ENCODE data around the gene PRCD. TPM values are rescaled to one million over a fixed set of nuclear protein-coding genes. Genes with fewer than 3 reads are reported as not detected.
A peak's percentile ranks its signal among the peaks of the same experiment; 100 is the strongest.

Gene PRCD
- polyA plus RNA-seq, 1 donor from 2014 or later: 22.5 TPM

GRCh38 chr17:76542984-76543383 lies 3.1 kb downstream of the PRCD start:
- Histone ChIP-seq H3K9ac (ENCODE audit: low read length) (peak overlapping the region; percentile 75), H3K27me3 (ENCODE audit: insufficient read depth, low read depth, low read length) (peaks cover 17% of the 10 kb centered on the region), H4K20me1 (ENCODE audit: insufficient read depth) (no peaks in the 10 kb centered on the region), H3K4me3 (ENCODE audit: low read length) (peak overlapping the region; percentile 52), H3K9me2 (ENCODE audit: insufficient read depth, low read length) (no peaks in the 10 kb centered on the region), H3K36me3 (ENCODE audit: insufficient read depth, low read length) (no peaks in the 10 kb centered on the region), H3F3A (ENCODE audit: insufficient read depth, low read length, poor library complexity, severe bottlenecking) (no peaks in the 10 kb centered on the region), H3K4me2 (ENCODE audit: low read length) (peak overlapping the region; percentile 52), H3K27ac (ENCODE audit: low read length) (peak overlapping the region; percentile 96), H3K79me2 (replicated peaks; ENCODE audit: insufficient read depth, low read length) (no peaks in the 10 kb centered on the region), H2AFZ (ENCODE audit: low read depth, low read length) (no peak overlapping the region), H3K9me3 (ENCODE audit: low read length) (no peaks in the 10 kb centered on the region)
- TF ChIP-seq, protein P1, sequence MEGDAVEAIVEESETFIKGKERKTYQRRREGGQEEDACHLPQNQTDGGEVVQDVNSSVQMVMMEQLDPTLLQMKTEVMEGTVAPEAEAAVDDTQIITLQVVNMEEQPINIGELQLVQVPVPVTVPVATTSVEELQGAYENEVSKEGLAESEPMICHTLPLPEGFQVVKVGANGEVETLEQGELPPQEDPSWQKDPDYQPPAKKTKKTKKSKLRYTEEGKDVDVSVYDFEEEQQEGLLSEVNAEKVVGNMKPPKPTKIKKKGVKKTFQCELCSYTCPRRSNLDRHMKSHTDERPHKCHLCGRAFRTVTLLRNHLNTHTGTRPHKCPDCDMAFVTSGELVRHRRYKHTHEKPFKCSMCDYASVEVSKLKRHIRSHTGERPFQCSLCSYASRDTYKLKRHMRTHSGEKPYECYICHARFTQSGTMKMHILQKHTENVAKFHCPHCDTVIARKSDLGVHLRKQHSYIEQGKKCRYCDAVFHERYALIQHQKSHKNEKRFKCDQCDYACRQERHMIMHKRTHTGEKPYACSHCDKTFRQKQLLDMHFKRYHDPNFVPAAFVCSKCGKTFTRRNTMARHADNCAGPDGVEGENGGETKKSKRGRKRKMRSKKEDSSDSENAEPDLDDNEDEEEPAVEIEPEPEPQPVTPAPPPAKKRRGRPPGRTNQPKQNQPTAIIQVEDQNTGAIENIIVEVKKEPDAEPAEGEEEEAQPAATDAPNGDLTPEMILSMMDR (IDR thresholded peaks at IDR 0.05; ENCODE audit: poor library complexity, severe bottlenecking): no peak
- TF ChIP-seq TAF1 (IDR thresholded peaks at IDR 0.05; ENCODE audit: low read depth): no peak
- TF ChIP-seq EP300 (conservative IDR thresholded peaks at IDR 0.05; ENCODE audit: poor library complexity, severe bottlenecking): no peak
- TF ChIP-seq SMC3 (conservative IDR thresholded peaks at IDR 0.05; ENCODE audit: poor library complexity): no peak
- no peak for TF ChIP-seq RAD21 (conservative IDR thresholded peaks at IDR 0.05)
- no peak for TF ChIP-seq MXI1 (conservative IDR thresholded peaks at IDR 0.05; ENCODE audit: poor library complexity, severe bottlenecking)
- TF ChIP-seq EZH2 (IDR thresholded peaks at IDR 0.05; ENCODE audit: borderline replicate concordance, insufficient read depth, low read length, poor library complexity, severe bottlenecking): no peak
- no peak for TF ChIP-seq REST (IDR thresholded peaks at IDR 0.05; ENCODE audit: borderline replicate concordance)
- no peak for TF ChIP-seq POLR2AphosphoS5 (IDR thresholded peaks at IDR 0.05)

DNA sequence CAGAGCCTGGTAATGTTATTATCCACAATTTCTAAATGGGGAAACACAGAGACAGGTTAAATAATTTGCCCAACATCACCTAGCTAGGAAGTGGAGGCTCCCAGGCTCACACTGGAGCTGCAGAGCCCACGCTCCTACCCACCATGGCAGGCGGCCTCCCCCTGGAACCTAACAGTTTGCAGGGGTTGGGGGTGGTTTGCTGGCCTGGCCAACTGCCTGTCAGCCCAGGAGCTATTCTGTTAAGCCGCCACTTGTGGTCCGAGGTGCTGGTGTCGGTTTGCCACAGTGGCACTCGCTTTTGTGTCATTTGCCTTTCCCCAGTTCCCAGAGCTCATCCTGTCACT lies 3.6 kb downstream of the PRCD start:
- TF ChIP-seq SMC3 (conservative IDR thresholded peaks at IDR 0.05; ENCODE audit: poor library complexity): no peak
- TF ChIP-seq POLR2AphosphoS5 (IDR thresholded peaks at IDR 0.05): no peak
- TF ChIP-seq TAF1 (IDR thresholded peaks at IDR 0.05; ENCODE audit: low read depth): no peak
- no peak for TF ChIP-seq EP300 (conservative IDR thresholded peaks at IDR 0.05; ENCODE audit: poor library complexity, severe bottlenecking)
- no peak for TF ChIP-seq MXI1 (conservative IDR thresholded peaks at IDR 0.05; ENCODE audit: poor library complexity, severe bottlenecking)
- TF ChIP-seq RAD21 (conservative IDR thresholded peaks at IDR 0.05): no peak
- TF ChIP-seq, protein P1 (IDR thresholded peaks at IDR 0.05; ENCODE audit: poor library complexity, severe bottlenecking): no peak
- no peak for TF ChIP-seq REST (IDR thresholded peaks at IDR 0.05; ENCODE audit: borderline replicate concordance)
- TF ChIP-seq EZH2 (IDR thresholded peaks at IDR 0.05; ENCODE audit: borderline replicate concordance, insufficient read depth, low read length, poor library complexity, severe bottlenecking): no peak
- H3K79me2 ChIP-seq (replicated peaks; ENCODE audit: insufficient read depth, low read length): no peaks in the 10 kb centered on the region
- no peaks in the 10 kb centered on the region for H3K36me3 ChIP-seq (ENCODE audit: insufficient read depth, low read length)
- no peaks in the 10 kb centered on the region for H4K20me1 ChIP-seq (ENCODE audit: insufficient read depth)
- peak overlapping the region; percentile 64 for H3K4me2 ChIP-seq (ENCODE audit: low read length)
- peaks cover 13% of the 10 kb centered on the region for H3K27me3 ChIP-seq (ENCODE audit: insufficient read depth, low read depth, low read length)
- H3K27ac ChIP-seq (ENCODE audit: low read length): peak overlapping the region; percentile 96
- H3F3A ChIP-seq (ENCODE audit: insufficient read depth, low read length, poor library complexity, severe bottlenecking): no peaks in the 10 kb centered on the region
- H3K9ac ChIP-seq (ENCODE audit: low read length): peak overlapping the region; percentile 75
- H3K4me3 ChIP-seq (ENCODE audit: low read length): peak overlapping the region; percentile 52
- H2AFZ ChIP-seq (ENCODE audit: low read depth, low read length): peak overlapping the region; percentile 72
- H3K9me3 ChIP-seq (ENCODE audit: low read length): no peaks in the 10 kb centered on the region
- H3K9me2 ChIP-seq (ENCODE audit: insufficient read depth, low read length): no peaks in the 10 kb centered on the region
